SW 1271 (cell line): ENCODE data around the gene PRSS56.
"Not testable (repeated sequence)": the region's sequence is repeated elsewhere in the genome, so short reads cannot be mapped to it uniquely, and the experiment has no call there.

Source experiments
- DNase-seq, 2 experiments: peaks; one replicate each; lab custom pipeline; 2025; lab: John Stamatoyannopoulos, UW

The PRSS56 gene

GRCh38 chr2:232541961-232542714 is 21.9 kb downstream of the PRSS56 start:
- DNase-seq = no peak

DNA sequence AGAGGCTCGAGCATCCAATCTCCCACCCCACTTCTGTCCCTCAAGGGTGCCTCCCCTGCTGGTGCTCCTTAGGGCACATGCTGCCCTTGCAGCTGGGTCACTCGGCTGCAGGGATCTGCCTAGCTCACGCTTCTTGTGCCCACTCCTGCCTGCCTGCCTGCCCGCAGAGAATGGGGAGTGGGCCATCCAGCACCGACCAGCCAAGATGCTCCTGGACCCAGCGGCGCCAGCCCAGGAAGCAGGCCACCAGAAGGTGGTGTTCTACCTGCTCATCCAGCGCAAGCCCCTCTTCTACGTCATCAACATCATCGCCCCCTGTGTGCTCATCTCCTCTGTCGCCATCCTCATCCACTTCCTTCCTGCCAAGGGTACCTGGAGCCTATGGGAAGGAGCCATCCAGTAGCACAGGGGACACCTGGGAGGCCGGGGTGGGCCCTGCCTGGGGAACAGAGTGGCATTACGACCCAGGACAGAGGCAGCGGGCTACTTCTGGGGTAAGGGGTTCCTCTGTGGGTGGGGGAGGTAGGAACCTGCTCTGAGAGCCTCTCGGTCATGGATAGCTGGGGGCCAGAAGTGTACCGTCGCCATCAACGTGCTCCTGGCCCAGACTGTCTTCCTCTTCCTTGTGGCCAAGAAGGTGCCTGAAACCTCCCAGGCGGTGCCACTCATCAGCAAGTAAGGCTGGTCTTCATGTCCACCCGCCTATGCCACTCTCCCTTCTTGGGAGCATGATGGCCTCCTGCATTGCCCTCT is 22.7 kb downstream of the PRSS56 start:
- no peak for DNase-seq

DNA sequence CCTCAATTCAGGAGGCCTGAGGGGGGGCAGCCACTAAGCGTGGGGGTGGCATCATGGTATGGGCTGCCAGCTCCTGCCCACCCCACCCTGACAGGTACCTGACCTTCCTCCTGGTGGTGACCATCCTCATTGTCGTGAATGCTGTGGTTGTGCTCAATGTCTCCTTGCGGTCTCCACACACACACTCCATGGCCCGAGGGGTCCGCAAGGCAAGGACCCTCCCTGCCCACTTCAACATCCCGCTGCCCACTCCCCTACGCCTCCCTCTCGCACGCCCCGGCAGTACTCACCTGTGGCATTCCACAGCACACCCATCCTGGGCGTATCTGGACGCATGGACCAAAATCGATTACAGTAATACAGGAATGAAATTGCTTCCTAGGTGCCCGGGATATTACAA is 23.3 kb downstream of the PRSS56 start:
- DNase-seq = no peak

- DNase-seq = no peak
These were observed 23.9 kb downstream of the PRSS56 start for GRCh38 chr2:232543928-232544631.

GRCh38 chr2:232544674-232545073 is 24.5 kb downstream of the PRSS56 start:
- no peak for DNase-seq

- no peak for DNase-seq
These were observed 25.6 kb downstream of the PRSS56 start for GRCh38 chr2:232545511-232546375.

DNA sequence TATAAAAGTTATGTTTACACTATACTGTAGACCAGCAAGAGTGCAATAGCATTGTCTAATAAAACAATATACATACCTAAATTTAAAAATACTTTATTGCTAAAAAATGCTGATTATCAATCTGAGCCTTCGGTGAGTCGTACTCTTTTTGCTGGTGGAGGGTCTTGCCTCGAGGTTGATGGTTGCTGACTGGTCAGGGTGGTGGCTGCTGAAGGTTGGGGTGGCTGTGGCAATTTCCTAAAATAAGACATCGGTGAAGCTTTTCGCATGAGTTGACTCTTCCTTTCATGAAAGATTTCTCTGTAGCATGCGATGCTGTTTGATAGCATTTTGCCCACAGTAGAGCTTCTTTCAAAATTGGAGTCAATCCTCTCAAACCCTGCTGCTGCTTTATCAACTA is 27.8 kb downstream of the PRSS56 start:
- DNase-seq = no peak

DNA sequence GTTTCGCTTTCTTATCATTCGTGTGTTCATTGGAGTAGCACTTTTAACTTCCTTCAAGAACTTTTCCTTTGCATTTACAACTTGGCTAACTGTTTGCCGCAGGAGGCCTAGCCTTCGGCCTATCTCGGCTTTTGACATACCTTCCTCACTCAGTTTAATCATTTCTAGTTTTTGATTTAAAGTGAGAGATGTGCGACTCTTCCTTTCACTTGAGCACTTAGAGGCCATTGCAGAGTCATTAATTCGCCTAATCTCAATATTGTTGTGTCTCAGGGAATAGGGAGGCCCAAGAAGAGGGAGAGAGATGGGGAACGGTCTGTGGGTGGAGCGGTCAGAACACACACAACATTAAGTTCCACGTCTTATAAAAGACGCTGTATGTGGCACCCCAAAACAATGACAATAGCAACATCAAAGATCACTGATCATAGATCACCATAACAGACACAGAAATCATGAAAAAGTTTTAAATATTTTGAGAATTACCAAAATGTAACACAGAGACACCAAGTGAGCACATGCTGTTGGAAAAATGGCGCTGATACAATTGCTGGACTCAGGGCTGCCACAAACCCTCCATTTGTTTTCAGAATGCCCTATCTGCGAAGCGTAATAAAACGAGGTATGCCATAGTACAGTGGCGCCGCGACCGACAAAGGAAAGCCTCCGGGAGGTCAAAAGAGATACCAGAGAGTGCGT is 29.6 kb downstream of the PRSS56 start:
- DNase-seq = no peak

GRCh38 chr2:232550354-232551249 is 30.4 kb downstream of the PRSS56 start, which contains the start of the genes EIF4E2 and TIGD1:
EIF4E2 (plus strand) TSS chr2:232550689; CDS start chr2:232550725, 36 bp downstream.
TIGD1 (minus strand) TSS chr2:232550557; CDS start chr2:232549882, 675 bp downstream.
- DNase-seq = peak; percentile 71 to 89

DNA sequence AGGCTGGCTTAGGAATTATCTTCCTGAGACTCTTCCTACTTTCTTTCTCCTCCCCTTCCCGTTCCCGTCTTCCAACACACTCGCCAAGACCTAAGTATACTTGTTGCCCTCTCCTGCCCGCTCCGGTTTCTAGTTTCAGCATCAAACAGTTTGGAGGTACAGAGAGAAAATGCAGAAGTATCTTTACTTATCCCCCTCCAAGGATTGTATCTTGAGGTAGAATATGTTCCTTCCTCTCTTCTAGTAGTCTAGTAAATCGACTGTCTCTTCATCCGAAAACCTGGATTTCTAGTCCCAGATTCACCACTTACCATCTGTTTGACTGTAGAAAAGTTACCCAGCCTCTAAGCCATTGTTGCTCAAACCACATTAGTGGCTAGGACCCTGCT is 31.1 kb downstream of the PRSS56 start:
- DNase-seq = no peak

GRCh38 chr2:232551776-232552175 is 31.6 kb downstream of the PRSS56 start:
- DNase-seq = no peak

GRCh38 chr2:232556426-232556825 is 36.2 kb downstream of the PRSS56 start:
- no peak for DNase-seq

GRCh38 chr2:232562515-232563151 is 42.4 kb downstream of the PRSS56 start:
- no peak for DNase-seq

GRCh38 chr2:232563580-232563979 is 43.4 kb downstream of the PRSS56 start:
- no peak for DNase-seq

DNA sequence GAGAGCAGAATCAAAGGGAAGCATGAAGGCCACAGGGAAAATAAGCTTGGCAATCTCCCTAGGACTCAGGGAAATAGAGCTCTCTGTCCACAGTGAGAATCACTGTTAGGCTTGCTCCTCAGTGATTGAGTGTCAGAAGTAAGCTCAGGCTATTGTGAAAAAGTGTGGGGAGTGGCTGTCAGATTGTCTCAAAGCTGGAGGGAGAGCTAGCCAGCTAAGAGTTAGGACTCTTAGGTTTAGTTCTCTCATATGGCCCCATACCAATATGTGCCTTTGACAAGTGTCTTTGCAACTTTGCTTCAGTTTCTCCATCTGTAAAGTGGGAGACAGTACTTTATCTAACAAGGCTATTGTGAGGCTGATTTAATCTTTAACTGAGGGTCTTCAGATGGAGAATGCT is 47.5 kb downstream of the PRSS56 start:
- no peak for DNase-seq

DNA sequence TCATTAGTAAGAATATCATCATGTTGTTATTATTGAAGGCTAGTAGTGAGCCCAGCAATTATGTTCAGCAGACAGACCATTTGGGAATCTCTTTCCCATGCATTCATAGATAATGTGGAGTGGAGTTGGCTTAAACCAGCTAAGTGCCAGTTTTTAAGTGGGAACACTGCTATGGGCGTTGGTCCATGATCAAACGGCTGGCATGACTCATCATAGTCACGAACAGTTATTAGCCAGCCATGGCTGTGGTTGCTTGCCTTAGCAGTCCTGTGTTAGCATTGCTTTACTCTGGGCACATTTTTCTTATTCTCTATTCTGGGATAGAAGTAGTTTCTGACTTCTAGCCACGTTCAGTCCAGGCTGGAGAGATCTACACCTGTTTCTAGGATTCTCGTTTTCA is 48.0 kb downstream of the PRSS56 start:
- peak in 1 of 2 experiments; percentile 19 for DNase-seq

DNA sequence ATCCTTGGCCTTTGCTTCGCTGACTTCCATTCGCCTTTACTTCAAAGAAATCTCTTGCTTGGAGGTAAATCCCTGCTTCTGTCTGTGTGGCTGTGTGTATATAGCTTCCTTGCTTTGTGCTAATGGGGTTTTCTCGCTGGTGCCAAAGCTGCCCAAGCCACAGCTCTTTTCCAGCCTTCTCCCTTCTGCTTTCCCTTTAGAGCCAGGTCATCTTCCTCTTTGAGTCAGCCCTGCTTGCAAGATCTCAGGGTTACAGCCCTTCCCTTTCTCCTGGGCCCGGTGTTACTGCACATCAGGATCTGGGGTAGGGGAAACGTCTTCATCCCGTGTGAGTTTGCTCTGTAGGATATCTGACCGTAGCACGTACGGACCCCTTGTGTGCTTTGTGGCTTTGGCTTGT is 49.4 kb downstream of the PRSS56 start:
- DNase-seq = no peak

GRCh38 chr2:232570481-232570880 is 50.3 kb downstream of the PRSS56 start:
- DNase-seq = not testable (repeated sequence)

DNA sequence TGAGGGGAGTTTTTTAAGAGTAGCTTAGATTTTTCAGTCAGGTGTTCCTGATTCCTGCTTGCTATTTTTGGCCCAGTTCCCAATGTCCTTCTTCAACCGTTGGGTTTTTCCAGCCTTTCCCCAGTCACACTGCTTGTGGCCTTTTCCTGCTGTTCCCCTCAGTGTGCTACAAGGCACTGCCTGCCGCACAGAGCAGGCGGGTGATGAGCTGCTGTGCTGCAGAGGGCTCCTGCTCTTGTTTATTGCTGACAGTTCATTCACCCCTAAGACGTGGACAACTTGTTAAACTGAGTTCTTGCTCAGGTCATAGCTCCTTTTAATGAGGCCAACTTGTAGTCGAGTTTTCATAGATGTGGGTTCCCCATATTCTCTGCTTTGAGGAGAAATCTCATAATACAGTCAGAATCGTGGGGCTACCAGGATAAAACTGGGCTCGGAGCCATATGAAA is 50.9 kb downstream of the PRSS56 start:
- no peak for DNase-seq
